ENCODE measurements around the gene NLE1. TPM values are rescaled to one million over a fixed set of nuclear protein-coding genes. Genes with fewer than 3 reads are reported as not detected.

The NLE1 gene
- total and polyA plus RNA-seq, 2 of the 8 experiments (the other 6 are each of a cell fraction or from before 2014, with no cell fraction given): 50.4 to 51.5 TPM

DNA sequence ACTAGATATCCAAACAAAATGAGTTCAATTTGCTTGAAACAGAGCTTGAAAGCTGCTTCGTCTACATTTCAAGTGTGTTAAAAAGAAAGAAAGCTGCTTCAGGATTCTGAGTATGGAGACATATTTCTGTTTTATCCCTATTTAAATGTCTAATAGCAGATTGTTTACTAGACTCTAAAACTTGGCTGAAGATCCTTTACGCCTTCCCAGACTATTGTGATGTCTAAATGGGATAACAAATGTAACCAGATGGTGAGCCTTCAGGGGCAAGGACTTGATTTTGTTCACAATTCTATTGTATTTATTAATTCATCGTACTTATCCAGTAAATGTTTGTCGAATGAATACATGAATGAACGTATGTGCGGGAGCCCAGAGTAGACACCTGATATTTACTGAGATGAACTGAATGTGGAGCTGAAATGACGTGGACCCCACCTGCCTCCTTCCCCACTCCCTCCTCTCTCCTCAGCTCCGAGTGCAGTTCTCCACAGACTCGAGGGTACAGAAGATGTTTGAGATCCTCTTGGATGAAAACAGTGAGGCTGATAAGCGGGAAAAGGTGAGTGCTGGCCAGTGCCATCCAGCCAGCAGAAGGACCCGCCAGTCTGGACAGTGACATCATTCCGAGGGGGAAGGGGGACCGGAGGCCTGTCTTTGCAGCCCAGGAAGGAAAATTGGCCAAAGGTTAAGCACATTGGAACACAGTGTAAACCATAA is 10.5 kb upstream of the NLE1 start:
- Histone ChIP-seq H3K9me3 (ENCODE audit: insufficient read depth in 2 of 2, low read depth in 1 of 2, low read length in 1 of 2) (no peaks in the 10 kb centered on the region), H3K27ac (ENCODE audit: low read depth, low read length) (no peak overlapping the region), H3K18ac (ENCODE audit: extremely low read depth, low read length) (no peak overlapping the region), H4K5ac (ENCODE audit: insufficient read length, low read depth, low read length) (no peak overlapping the region), H2BK12ac (ENCODE audit: low read depth, low read length) (no peak overlapping the region), H3K79me1 (ENCODE audit: low read depth, low read length) (no peaks in the 10 kb centered on the region; the same call in 1 of the 2 replicates), H3K14ac (ENCODE audit: insufficient read length) (no peak overlapping the region), H2BK5ac (ENCODE audit: low read depth, low read length) (no peak overlapping the region), H2BK20ac (ENCODE audit: low read length) (no peak overlapping the region), H2BK15ac (ENCODE audit: low read length) (no peak overlapping the region), H3K27me3 (replicated peaks in 1 of 4; ENCODE audit: control insufficient read depth in 3 of 4, extremely low read depth in 1 of 4, insufficient read depth in 3 of 4, low read length in 3 of 4) (no peaks in the 10 kb centered on the region), H3K79me2 (ENCODE audit: control insufficient read depth in 1 of 2, insufficient read depth in 2 of 2, low read length in 2 of 2) (no peaks in the 10 kb centered on the region), H3K4ac (replicated peaks; ENCODE audit: insufficient read length, low read depth, low read length) (no peak overlapping the region), H2BK120ac (replicated peaks; ENCODE audit: low read depth, low read length) (no peak overlapping the region), H3K23ac (ENCODE audit: insufficient read length) (no peak overlapping the region), H2AFZ (ENCODE audit: low read length) (no peak overlapping the region), H3K4me1 (replicated peaks in 1 of 4; ENCODE audit: control insufficient read depth in 3 of 4, insufficient read depth in 4 of 4, low read length in 3 of 4) (peaks cover 0 to 2% (median under 1%) of the 10 kb centered on the region in 4 experiments; a peak in 2 of 7 replicates), H3K36me3 (ENCODE audit: control insufficient read depth in 2 of 4, insufficient read depth in 4 of 4, low read length in 3 of 4) (no peaks in the 10 kb centered on the region), H3K56ac (replicated peaks; ENCODE audit: insufficient read length, low read depth, low read length) (no peak overlapping the region), H3K4me3 (ENCODE audit: extremely low read depth in 1 of 4, insufficient read depth in 2 of 4, low read depth in 3 of 4, low read length in 4 of 4) (no peak overlapping the region), H3K4me2 (ENCODE audit: insufficient read depth in 1 of 2, low read depth in 2 of 2, low read length in 2 of 2) (no peak overlapping the region), H4K8ac (ENCODE audit: extremely low read depth, insufficient read depth, low read length) (no peak overlapping the region), H2AK5ac (ENCODE audit: low read depth, low read length) (no peak overlapping the region), H3K9ac (replicated peaks in 1 of 4; ENCODE audit: extremely low read depth in 1 of 4, low read depth in 3 of 4, low read length in 3 of 4) (no peak overlapping the region), H4K91ac (replicated peaks; ENCODE audit: insufficient read length, low read length) (no peak overlapping the region), H3K23me2 (ENCODE audit: low read depth, low read length) (no peaks in the 10 kb centered on the region), H4K20me1 (replicated peaks in 1 of 2; ENCODE audit: control insufficient read depth in 1 of 2, insufficient read depth in 2 of 2, low read length in 2 of 2) (no peaks in the 10 kb centered on the region)
- ChIA-PET CTCF (ENCODE audit: partially characterized antibody) (interaction anchor here (0.9 kb wide), 1 partner anchor 9 kb away, joined by 5 read pairs; no protein-coding TSS in a partner anchor), POLR2A (ENCODE audit: partially characterized antibody) (no interaction called here)
- DNase-seq (ENCODE audit: low read depth in 1 of 2, low spot score in 2 of 2) (no peak), FAIRE-seq (no peak)
- WGBS, 2 experiments (ENCODE audit: extremely low coverage in 1 of 2, insufficient coverage in 1 of 2, insufficient read length in 1 of 2, insufficient replicate concordance in 2 of 2, low coverage in 1 of 2, low lambda C conversion rate in 2 of 2, missing lambda C conversion rate in 1 of 2): 84% methylated on average over 13 of the region's 13 CpGs; no CpG with 5 or more reads in 1 of the 2 experiments
- no peak for TF ChIP-seq FOSL1 (IDR thresholded peaks at IDR 0.05; ENCODE audit: insufficient read depth, low read depth, low read length)
- no peak for TF ChIP-seq KDM5A (IDR thresholded peaks at IDR 0.05; ENCODE audit: low read length)
- TF ChIP-seq SIX5 (IDR thresholded peaks at IDR 0.05; ENCODE audit: low read depth, low read length): no peak
- no peak for TF ChIP-seq SUZ12 (IDR thresholded peaks at IDR 0.05; ENCODE audit: low read length)
- no peak for TF ChIP-seq TAF7 (optimal IDR thresholded peaks at IDR 0.05; ENCODE audit: borderline replicate concordance, low read depth, low read length)
- no peak for TF ChIP-seq KDM4A (IDR thresholded peaks at IDR 0.05; ENCODE audit: low read depth, low read length, severe bottlenecking)
